Endodermal cell (in vitro differentiated cells): ENCODE measurements around the gene KCNIP4. TPM values are rescaled to one million over a fixed set of nuclear protein-coding genes. Genes with fewer than 3 reads are reported as not detected.

Experiments used
- DNase-seq: peaks from one replicate; pipeline ENCODE4 v3.0.0-alpha.2; 2017
- H3K27ac ChIP-seq: 2 replicates; pipeline ENCODE4 v1.5.1; 2013; ENCODE audit warnings: mild to moderate bottlenecking, low read depth, low read length, moderate library complexity
- H3K27me3 ChIP-seq: 2 replicates; pipeline ENCODE4 v1.6.1; 2013; ENCODE audit warnings: mild to moderate bottlenecking, low read length, moderate library complexity; ENCODE audit not compliant: insufficient read depth, control insufficient read depth, poor library complexity, severe bottlenecking
- H3K36me3 ChIP-seq: 2 replicates; pipeline ENCODE4 v1.7.0; 2013; ENCODE audit warnings: mild to moderate bottlenecking, low read length, moderate library complexity; ENCODE audit not compliant: control insufficient read depth, insufficient read depth
- H3K4me1 ChIP-seq: one replicate; pipeline ENCODE4 v1.7.0; 2013; ENCODE audit warnings: low read length; ENCODE audit not compliant: control insufficient read depth, insufficient read depth
- H3K4me3 ChIP-seq: 2 replicates; pipeline ENCODE4 v1.5.1; 2013; ENCODE audit warnings: mild to moderate bottlenecking, low read length, moderate library complexity
- H3K9ac ChIP-seq: 2 replicates; pipeline ENCODE4 v1.6.1; 2013; ENCODE audit warnings: mild to moderate bottlenecking, low read length, moderate library complexity; ENCODE audit not compliant: poor library complexity, severe bottlenecking; ENCODE audit errors: extremely low read depth
- H3K9me3 ChIP-seq: 2 replicates; pipeline ENCODE4 v1.6.1; 2013; ENCODE audit warnings: mild to moderate bottlenecking, low read length, moderate library complexity; ENCODE audit not compliant: control insufficient read depth
- H3K27ac Mint-ChIP-seq: 2 replicates; pipeline ENCODE4 v1.8.0; 2020; ENCODE audit warnings: mixed read lengths
- H3K27me3 Mint-ChIP-seq: 2 replicates; pipeline ENCODE4 v1.8.0; 2021; ENCODE audit warnings: mild to moderate bottlenecking, mixed read lengths; ENCODE audit not compliant: insufficient read depth
- H3K36me3 Mint-ChIP-seq: 2 replicates; pipeline ENCODE4 v1.8.0; 2020; ENCODE audit warnings: low read depth, mixed read lengths
- H3K4me1 Mint-ChIP-seq: 2 replicates; pipeline ENCODE4 v1.8.0; 2020; ENCODE audit warnings: mixed read lengths
- H3K4me3 Mint-ChIP-seq: 2 replicates; pipeline ENCODE4 v1.8.0; 2020; ENCODE audit warnings: mild to moderate bottlenecking, moderate library complexity, mixed read lengths
- H3K9me3 Mint-ChIP-seq: 2 replicates; pipeline ENCODE4 v1.8.0; 2020; ENCODE audit warnings: mild to moderate bottlenecking, mixed read lengths
- CTCF ChIP-seq: fragments of 200-600 bp; sonication (generic); conservative IDR thresholded peaks from 2 replicates; pipeline ENCODE4 v1.5.0; 2021; ENCODE audit warnings: antibody characterized with exemption, mild to moderate bottlenecking
- WGBS, 2 experiments: methylation state at CpG; one replicate each; pipeline versions ENCODE4 v1.1.5 to v1.1.7; 2013; ENCODE audit warnings: missing lambda C conversion rate in 2 of 2, mixed read lengths in 1 of 2; ENCODE audit not compliant: insufficient coverage in 1 of 2, insufficient read length in 1 of 2; 5-methylcytosine and 5-hydroxymethylcytosine counted together
- total RNA-seq, 2 donors: library from RNA; stranded (reverse); fragmentation: NEBNext Ultra II Directional in 1 of 2; extraction: Animal tissue kit (Norgen Biotek cat#: 25700) in 1 of 2; gene quantifications; 2 replicates in 1 of 2; 3 replicates in 1 of 2; pipeline ENCODE4 v1.2.1, GENCODE V29; 2021

KCNIP4 gene
- total RNA-seq, 2 donors from 2014 or later = not detected

- H3K27me3 Mint-ChIP-seq = no peaks in the 10 kb centered on the region
- Histone ChIP-seq H3K36me3 (no peaks in the 10 kb centered on the region), H3K27me3 (no peaks in the 10 kb centered on the region), H3K9ac (no peak overlapping the region), H3K4me1 (no peaks in the 10 kb centered on the region), H3K9me3 (no peaks in the 10 kb centered on the region), H3K27ac (no peak overlapping the region), H3K4me3 (no peak overlapping the region)
- DNase-seq = no peak
- no peak overlapping the region for H3K4me3 Mint-ChIP-seq
- H3K27ac Mint-ChIP-seq = no peak overlapping the region
- H3K4me1 Mint-ChIP-seq = no peaks in the 10 kb centered on the region
- no peak for TF ChIP-seq CTCF
- 80 to 85% methylated on average over 2 of the region's 3 CpGs for WGBS, 2 experiments
- no peaks in the 10 kb centered on the region for H3K36me3 Mint-ChIP-seq
- H3K9me3 Mint-ChIP-seq = no peaks in the 10 kb centered on the region
Measured at GRCh38 chr4:21962691-21963090, 14.1 kb upstream of the KCNIP4 start.

DNA sequence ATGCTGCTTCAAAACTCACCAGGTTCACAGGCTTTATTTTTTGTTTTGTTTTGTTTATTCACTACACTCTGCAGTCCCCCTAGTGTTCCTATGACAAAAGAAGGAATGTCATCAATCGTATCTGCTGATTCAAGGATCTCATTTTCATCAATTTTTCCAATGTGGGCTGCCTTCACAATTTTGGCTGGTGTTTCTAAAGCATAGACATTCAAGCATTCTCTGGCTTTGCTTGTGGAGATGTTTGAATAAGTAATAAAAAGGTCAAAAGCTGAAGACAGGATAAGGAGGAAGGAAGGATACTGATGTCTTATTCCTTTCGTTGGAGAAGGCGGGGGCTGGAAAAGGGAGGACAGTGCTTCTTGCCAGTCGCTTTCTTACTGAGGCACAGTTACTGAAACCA lies 12.2 kb upstream of the KCNIP4 start:
- no peak overlapping the region for H3K4me3 ChIP-seq
- Mint-ChIP-seq H3K27ac (no peak overlapping the region), H3K27me3 (no peaks in the 10 kb centered on the region), H3K36me3 (no peaks in the 10 kb centered on the region), H3K4me3 (no peak overlapping the region), H3K4me1 (no peaks in the 10 kb centered on the region), H3K9me3 (no peaks in the 10 kb centered on the region)
- no peaks in the 10 kb centered on the region for H3K4me1 ChIP-seq
- DNase-seq = no peak
- no peaks in the 10 kb centered on the region for H3K9me3 ChIP-seq
- TF ChIP-seq CTCF = no peak
- 93% methylated on average over 3 to 4 of the region's 4 CpGs for WGBS, 2 experiments
- no peaks in the 10 kb centered on the region for H3K36me3 ChIP-seq
- H3K9ac ChIP-seq = no peak overlapping the region
- H3K27me3 ChIP-seq = no peaks in the 10 kb centered on the region
- H3K27ac ChIP-seq = no peak overlapping the region

DNA sequence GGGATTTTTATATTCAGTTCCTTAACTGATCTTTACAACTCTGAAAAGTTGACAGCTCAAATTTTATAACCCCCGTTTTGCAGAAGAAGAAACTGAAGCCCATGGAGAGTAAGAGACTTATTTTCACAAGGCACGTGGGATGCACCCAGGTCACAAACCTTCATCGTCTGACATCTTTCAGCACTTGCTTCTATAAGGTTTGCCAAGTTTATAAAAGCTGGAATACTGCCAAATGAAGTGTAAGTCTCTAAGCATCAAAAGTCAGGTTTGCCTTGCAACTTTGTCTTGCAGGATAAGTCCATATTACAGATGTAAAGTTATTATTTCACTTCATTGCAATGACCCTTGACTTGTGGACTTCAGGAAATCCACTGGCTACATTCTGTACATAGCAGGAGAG lies 6.3 kb upstream of the KCNIP4 start:
- TF ChIP-seq CTCF = no peak
- Histone ChIP-seq H3K4me3 (no peak overlapping the region), H3K9me3 (no peaks in the 10 kb centered on the region), H3K27me3 (peaks cover 10% of the 10 kb centered on the region), H3K27ac (no peak overlapping the region), H3K9ac (no peak overlapping the region), H3K4me1 (no peaks in the 10 kb centered on the region), H3K36me3 (no peaks in the 10 kb centered on the region)
- H3K4me3 Mint-ChIP-seq = no peak overlapping the region
- H3K27ac Mint-ChIP-seq = no peak overlapping the region
- no peaks in the 10 kb centered on the region for H3K36me3 Mint-ChIP-seq
- DNase-seq = no peak
- 86 to 93% methylated on average over 3 of the region's 3 CpGs for WGBS, 2 experiments
- peaks cover 15% of the 10 kb centered on the region for H3K27me3 Mint-ChIP-seq
- no peaks in the 10 kb centered on the region for H3K9me3 Mint-ChIP-seq
- H3K4me1 Mint-ChIP-seq = no peaks in the 10 kb centered on the region
